Suppressor macrophage (primary cell): Measurements from ENCODE around the gene PCDH8.
"Not testable (repeated sequence)": the region's sequence is repeated elsewhere in the genome, so short reads cannot be mapped to it uniquely, and the experiment has no call there.

ENCODE experiments used
- DNase-seq, 4 experiments: peaks; one replicate each; pipeline ENCODE4 v3.0.0-alpha.2; 2020 to 2022

PCDH8 gene

GRCh38 chr13:52817886-52818285 is 30.6 kb downstream of the PCDH8 start:
- not testable (repeated sequence) for DNase-seq

- no peak for DNase-seq
Observed at GRCh38 chr13:52815330-52815729, 33.1 kb downstream of the PCDH8 start.

DNA sequence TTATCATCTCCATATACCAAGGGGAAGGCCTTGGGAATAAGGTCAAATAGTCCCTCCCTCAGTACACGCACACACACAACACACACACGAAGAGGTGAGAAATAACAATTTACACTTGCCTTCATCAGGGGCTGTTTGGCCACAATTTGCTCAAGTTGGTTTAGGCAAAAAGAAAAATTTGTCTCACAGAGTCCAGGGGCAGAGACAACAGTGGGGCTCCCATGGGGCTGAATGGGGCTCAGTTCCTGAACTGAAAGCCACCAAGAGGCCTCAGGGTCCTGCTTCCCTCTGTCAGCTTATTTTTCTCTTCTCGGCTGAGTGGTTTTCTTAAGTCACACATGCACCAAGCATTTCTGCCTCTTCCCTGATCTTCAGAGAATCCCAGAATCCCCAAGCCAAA is 35.5 kb downstream of the PCDH8 start:
- no peak for DNase-seq

DNA sequence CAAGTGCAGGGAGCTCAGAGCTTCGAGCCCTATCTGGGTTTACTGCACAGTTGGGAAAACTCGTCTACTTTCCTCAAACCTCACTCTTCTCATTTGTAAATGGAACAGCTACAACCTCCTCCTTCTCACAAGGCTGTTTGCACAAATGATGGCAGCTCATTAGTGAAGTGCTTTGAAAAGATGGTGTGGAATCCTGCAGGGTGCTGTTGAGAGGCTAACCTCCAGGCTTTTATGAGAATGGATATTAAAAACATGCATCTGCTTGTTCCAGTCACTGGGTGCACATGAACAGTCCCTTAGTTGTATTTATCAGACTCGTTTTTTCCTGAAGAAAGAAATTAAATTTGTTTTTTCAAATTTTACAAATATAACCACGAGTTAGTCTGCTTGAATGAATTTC is 36.6 kb downstream of the PCDH8 start:
- no peak for DNase-seq

GRCh38 chr13:52810526-52810925 is 37.9 kb downstream of the PCDH8 start:
- no peak for DNase-seq

- DNase-seq = no peak
Observed at GRCh38 chr13:52810011-52810410, 38.4 kb downstream of the PCDH8 start.

- peak; percentile 65 to 72 (median 66) for DNase-seq
Observed at GRCh38 chr13:52809310-52809769, 39.1 kb downstream of the PCDH8 start.

GRCh38 chr13:52808842-52809219 is 39.6 kb downstream of the PCDH8 start:
- DNase-seq = no peak

- no peak for DNase-seq
Observed at GRCh38 chr13:52806029-52806428, 42.4 kb downstream of the PCDH8 start.

DNA sequence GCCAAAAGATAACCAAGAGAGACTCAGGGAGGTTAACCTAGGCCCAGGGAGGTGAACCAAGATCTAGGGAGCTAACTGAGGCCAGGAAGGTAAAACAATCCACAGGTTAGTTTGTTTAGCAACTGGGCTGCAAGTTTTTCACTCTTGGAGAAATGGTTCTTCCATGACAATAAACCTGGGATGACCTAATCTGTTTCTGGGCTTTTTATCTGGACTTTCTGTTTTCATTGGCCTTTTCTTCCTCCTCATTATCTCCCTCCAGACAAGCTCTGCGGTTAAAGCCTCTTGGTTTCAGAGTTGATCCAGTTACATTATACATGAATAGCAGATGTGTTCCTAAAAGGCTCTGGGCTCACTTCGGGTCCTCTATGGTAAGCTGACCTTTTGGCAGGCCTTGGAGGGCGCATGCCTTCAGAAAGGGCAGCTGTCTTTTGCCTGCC is 44.2 kb downstream of the PCDH8 start:
- DNase-seq = no peak

DNA sequence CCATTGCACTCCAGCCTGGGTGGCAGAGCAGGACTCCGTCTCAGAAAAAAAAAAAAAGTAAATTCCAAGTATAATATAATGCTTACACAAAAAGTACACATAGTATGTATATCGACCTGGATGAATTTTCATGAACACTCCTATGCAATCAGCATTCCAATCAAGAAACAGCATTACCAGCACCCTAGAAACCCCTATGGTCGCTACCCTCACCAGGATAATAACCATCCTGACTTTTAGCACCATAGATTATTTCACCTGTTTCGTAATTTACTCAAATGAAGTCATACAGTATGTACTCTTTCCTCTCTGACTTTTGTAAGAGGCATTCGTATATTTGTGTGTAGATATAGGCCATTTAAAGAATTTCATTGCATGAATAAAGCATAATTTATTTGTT is 47.6 kb downstream of the PCDH8 start:
- no peak for DNase-seq

DNA sequence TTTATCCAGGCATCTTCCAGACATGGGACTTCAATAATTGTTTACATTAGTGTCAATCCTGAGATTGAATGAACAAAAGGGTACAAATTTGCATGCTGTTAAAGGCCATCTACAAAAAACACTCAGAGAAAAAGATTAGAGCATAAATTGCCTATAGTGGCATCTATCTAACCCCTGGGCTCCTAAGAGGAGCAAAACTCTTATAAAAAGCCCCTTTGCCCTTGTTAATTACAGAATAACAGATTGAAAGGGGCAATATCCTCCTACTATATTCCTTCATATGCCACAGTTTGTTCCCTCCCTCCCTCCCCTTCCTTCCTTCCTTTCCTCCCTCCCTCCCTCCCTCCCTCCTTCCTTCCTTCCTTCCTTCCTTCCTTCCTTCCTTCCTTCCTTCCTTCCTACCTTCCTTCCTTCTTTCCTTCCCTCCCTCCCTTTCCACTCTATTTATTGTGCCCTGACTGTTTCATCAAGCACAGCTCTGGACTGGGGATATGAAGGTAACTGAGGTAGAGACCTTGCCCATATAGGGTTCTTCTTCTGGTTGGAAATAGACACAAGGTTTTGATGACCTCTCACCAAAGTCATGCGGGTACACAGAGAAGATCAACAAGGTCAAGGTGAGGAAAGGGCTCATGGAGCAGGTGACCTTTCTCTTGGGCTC is 49.5 kb downstream of the PCDH8 start:
- no peak for DNase-seq

DNA sequence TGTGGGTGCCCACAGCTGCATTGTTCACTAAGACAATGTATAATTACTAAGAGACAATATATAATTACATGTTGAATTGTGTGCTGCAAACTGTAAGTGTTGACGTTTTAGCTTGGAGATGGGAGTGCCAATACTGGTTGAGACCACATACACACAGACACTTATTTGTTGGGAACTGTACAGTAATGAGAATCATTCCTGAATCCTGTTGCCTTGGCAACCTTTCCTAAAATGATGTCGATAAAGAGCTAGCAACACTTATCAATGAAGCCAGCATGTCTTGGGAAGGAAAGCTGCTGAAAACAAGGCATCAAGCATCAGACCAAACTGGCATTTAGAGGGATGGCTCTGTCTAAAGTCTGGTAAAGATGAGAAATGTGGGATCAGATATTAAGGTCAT is 51.3 kb downstream of the PCDH8 start:
- DNase-seq = no peak

GRCh38 chr13:52794589-52794988 is 53.9 kb downstream of the PCDH8 start:
- no peak for DNase-seq

DNA sequence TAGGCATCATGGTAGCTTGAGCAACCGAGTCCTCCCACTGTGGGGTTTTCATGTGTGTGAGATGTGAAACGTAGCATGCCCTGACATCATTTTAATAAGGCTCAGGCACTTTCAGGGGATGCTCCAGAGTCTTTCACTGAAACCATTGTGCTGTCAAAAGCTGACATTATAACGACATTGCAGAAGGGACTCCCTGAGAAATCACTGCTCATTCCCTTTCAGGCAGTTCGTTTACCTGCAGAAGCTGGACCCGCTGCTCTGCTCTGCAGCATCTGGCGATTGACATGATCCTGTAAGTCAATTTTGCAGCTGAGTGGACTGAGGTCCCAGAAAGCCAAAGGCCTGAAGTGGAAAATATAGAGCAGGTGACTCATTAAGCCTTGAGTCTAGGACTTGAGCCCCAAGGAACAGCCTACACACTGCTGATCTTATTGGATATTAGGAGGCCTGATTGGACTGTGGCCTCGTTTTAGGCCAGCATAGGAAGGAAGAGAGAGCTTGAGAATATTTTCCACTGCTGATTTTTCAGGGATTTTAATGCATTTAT is 54.9 kb downstream of the PCDH8 start:
- no peak for DNase-seq
